Effector CD4-positive, alpha-beta T cell (primary cell): Measurements from ENCODE around the gene FBXO40.

Experiments
- DNase-seq: peaks from one replicate; pipeline ENCODE4 v3.0.0-alpha.2; 2020

FBXO40 gene

DNA sequence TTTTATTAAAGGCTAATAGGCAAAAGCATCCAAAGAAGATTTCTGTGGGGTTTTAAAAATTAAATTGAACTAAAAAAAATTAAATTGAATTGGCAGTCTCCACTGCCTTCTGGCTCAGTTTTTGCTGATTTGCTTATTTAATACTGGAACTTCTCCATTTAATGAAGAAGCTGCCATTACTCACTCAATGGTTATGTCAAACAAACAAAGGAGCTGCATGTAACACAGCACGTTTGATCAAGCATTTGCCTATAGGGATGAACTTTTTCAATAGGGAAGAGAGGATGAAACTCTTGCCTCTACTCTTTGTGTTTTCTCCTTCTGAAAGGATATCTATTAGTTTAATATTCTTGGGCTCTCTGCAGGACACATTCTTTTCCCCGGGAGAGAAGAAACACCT is 72.3 kb downstream of the FBXO40 start:
- DNase-seq = no peak

DNA sequence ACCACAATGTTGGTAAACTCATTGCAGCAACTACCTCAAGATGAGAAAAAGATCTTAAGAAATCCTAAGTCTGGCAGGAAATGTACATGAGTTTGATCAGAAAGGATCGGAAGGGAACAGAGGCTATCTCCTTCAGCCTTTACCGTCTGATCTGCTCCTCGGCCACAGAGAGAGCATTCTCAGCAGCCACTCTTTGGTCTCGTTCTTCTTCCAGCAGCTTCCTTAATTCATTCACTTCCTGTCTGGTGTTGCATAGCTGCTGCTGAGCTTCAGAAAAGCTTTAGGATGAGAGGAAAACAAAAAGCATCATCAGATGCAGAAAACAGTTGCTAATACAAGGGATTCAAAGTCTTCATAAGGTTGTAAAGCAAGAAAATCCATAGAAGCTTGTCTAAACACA is 74.2 kb downstream of the FBXO40 start:
- DNase-seq = no peak

GRCh38 chr3:121670676-121671075 is 77.5 kb downstream of the FBXO40 start:
- DNase-seq = no peak

DNA sequence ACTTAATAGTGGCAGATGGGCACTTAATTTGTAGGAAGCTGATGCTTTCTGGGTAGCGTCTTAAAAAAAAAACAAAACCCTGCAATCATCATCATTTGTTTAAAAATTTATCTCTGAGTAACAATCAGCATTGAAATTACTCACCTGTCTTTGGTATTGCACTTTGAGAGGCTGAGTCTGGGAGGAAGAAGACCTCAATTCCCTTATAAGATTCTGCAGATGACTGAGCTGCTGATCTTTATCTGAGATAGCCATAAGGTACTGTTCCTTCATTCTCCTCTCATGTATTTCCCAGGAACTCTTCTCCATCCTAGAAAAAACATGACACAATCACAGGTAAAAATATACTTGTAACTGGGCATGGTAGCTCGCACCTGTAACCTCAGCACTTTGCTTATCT is 84.0 kb downstream of the FBXO40 start:
- no peak for DNase-seq
